GM21825 (cell line): ENCODE measurements around the gene GALNT2.

ENCODE experiments used
- ATAC-seq: cut with Tn5 transposase; IDR thresholded peaks from one replicate; pipeline ENCODE4 v1.9.1; 2021; ENCODE audit warnings: mild to moderate bottlenecking, moderate library complexity; ENCODE audit not compliant: unreplicated experiment

Gene GALNT2

DNA sequence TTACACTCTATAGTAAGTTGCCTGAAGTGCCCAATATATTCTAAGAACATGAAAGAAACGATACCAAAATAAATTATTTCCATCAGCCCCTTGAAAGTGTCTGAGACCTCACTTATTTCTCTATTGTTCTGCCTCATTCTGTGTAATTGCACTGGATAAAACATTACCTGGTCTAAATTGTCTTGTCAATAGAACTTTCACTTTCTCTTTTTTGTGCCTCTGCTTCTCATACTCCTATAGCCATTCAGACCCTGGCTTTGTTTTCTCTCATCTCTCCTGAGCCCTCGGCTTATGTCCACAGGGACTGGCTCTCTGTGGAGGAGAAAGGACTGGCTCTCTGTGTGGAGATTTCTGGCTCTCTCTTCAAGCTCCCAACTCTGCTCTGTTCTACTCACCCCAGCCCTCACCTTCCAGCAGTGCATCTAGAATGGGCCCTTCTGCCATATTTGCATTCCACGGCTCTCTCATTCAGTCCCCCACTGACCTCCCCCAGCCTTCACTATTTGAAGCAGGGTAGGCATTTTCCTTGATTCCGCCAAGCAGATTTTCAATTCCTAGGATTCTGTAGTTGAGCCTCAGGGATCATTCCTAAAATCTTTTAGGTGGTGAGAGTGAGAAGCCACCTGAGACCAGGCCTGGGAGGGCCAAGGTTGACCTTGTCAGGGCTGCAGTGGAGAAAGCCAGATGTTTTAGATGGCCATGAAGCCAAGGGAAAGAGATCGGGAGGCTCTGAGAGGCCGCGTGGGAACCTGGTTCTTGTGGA, 15.9 kb upstream of the GALNT2 start:
- ATAC-seq: no peak

GRCh38 chr1:230052018-230052417, 15.0 kb upstream of the GALNT2 start:
- no peak for ATAC-seq

- ATAC-seq: no peak
Measured at GRCh38 chr1:230052665-230053064, 14.4 kb upstream of the GALNT2 start.

DNA sequence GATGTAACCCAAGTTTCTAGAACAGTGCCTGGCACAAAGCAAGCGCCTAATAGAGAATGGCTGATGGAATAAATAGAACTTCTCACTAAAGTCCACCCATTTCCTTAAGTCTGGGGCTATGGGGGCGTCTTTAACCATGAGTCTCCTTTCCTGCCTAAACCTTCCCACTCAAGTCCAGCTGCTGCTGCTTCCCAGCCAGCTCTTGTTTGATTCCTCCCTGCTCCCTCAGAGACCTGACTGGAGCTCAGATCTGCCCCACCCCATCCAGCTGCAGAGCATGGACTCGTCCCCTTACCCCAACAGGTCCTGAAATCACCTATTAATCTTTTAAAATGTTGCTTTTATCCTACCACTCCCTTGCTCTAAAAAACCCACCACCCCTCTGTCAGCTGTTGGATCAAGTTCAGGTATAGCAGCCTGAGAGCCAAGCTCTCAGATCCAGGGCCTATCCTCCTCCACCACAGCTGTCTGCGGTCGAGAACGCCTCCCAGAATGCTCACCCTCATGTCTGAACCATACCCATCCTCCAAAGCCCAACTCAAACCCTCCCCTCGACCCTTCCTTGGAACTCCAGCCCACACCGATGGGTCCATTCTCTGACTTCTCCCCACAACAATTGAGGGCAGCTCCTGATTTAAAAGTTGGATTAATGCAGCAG, 12.8 kb upstream of the GALNT2 start:
- ATAC-seq: no peak

DNA sequence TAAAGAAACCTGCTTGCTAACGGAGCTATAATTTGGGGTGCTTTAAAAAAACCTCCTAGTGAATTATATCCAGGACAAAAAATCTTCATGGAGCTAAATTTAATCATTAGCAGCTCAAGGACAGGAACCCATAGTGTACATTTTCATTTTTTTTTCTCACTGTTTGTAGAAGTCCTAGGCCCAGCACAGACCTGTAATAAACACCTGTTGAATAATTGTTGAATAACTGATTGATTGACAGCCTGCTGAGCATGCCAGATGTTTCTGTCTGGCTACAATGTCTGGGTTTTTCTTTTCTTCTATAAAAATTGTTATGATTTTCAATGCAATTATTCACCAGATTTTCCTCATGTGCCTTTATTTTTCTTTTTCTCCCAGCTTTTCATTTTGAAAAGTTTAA, 10.9 kb upstream of the GALNT2 start:
- no peak for ATAC-seq

GRCh38 chr1:230057100-230057499, 9.9 kb upstream of the GALNT2 start:
- no peak for ATAC-seq

DNA sequence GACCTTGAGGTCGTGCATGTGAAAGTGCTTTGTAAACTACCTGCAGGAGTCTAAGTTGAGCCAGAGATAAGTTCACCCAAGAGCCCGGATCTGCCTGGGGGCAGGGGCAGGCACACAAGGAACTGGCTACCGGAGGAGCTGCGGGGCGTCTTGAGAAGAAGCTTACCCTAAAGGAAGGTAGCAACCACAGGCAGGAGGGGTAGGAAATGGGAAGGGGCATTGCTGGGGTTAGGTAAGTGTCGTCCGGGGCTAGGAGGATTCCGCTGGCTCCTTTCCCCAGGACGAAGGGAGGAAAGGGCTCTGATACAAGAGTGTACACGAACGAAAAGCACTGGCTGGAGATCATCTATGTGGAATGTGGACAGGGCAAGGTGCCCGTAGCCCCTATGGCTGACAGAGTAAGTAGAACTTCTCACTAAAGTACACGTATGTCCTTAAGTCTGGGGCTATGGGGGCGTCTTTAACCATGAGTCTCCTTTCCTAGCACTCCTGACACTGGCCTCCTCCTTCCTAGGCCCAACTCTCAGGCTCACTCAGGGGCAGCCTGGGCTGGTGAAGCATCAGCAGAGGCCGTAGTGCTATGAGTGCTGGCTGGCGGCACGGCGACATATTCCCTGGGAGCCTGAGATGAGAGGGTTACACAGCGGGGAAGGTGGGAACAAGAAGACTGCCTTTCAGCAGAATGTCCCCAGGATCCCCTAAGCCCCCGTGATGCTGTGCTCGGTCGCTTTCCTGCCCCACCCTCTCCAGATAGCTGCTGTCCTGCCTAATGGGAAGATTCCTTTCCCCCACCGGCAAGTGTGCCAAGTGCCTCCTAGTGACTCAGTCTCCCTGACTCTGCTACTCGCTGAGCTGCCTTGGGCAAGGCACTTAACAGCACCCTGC, 9.1 kb upstream of the GALNT2 start:
- no peak for ATAC-seq

DNA sequence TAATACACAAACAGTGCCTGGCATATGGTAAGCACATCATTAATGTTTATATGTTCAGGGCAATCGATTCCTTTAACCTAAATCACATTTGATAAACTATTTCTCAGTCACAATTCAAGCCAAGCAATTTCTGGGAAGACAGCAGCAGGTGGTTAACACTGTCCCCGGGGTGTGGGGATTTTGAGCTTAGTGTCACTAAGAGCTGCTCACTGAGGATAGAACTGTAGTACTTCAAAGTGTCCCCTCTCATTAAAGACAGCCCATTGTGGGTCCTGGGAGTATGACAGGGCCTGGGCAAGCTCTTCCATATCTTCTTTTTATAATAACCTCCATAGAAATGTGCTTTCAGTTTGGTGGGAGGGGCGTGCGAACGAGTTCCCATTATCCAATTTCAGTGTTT, 8.4 kb upstream of the GALNT2 start:
- no peak for ATAC-seq

- ATAC-seq: no peak
Measured at GRCh38 chr1:230061801-230062200, 5.2 kb upstream of the GALNT2 start.

- no peak for ATAC-seq
Measured at GRCh38 chr1:230062521-230062920, 4.5 kb upstream of the GALNT2 start.

DNA sequence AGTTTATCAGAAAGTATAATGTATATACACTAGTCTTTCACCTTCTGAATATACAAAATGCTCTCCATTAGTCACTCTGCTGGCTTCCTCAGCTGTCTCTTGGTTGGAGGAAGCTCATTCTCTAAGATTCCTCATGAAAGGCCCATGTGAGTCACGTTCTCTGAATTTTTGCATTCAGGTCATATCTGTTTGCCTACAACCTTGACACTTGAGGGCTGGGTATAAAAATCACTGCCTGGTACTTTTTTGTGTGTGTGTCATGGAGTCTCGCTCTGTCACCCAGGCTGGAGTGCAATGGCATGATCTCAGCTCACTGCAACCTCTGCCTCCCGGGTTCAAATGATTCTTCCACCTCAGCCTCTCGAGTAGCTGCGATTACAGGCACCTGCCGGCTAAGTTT, 2.8 kb upstream of the GALNT2 start:
- ATAC-seq: no peak

DNA sequence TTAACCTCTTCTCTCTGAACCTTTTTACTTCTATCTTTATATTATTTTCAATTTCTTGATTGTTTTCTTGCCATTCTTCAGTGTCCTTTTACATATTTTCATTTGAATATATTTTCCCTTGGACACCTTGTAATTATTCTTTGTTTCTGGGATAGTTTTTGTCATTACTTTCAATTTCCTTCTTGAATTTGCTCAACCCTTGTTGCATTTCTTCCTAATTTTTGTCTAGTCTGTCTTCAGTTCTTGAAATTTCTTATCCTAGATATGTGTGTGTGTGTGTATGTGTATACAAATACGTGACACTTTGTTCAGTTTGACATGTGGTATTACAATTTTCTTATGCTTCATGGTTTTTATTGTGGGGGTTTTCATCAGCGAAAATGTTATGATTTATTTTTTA, 1.9 kb upstream of the GALNT2 start:
- ATAC-seq: no peak

- no peak for ATAC-seq
Measured at GRCh38 chr1:230065571-230065970, 1.5 kb upstream of the GALNT2 start.

- ATAC-seq: no peak
Measured at GRCh38 chr1:230066031-230066430, 1.0 kb upstream of the GALNT2 start.

- peak; percentile 10 for ATAC-seq
Measured at GRCh38 chr1:230067419-230067870, 407 bp downstream of the GALNT2 start.

DNA sequence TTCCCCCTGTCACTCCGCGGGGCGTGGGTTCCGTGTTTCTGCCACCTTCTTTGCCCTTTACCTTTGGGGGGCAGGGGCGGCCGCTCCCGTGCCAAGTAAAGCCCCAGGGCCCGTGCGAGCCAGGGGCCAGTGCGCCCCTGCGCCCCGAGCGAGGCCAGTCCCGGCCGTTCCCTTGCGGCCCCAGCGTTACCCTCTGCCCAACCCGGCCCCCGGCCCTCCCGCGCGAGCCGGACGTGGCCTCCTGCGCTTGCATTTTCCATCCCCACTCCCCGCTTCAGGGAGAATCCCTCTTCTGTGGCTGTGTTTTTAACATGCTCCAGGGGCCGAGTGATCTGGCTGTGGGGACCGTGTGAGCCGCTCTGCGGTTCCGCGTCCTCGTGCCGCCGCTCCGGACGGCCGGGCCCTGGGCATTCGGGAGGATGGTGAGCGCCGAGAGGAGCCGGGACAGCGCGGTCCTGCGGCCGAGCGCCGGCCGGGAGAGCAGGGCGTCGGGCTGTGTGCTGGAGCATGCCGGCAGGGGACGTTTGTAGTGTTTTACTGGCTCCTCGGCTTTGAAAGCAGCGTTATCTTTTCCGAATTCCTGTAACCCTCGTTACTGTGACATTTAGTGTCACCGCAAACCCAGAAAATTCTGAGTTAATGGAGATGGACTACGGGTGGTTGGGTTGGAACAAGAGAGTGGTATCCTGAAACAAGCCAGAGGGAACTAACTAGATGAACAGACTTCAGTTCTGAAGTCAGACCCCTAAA, 1.0 kb downstream of the GALNT2 start:
- no peak for ATAC-seq

DNA sequence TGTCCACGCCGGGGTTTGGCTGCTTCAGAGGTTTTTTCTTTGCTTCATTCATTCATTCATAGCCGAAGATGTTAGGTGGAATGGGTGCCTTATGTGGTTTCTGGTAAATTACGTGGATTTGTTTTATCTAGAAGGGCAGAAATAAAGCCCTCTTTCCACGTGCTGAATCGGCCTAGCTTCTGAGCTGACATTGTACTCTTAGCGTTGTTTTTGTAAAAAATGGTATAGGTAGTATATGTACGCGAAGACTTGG, 1.5 kb downstream of the GALNT2 start:
- ATAC-seq: no peak

GRCh38 chr1:230068952-230069684, 2.1 kb downstream of the GALNT2 start:
- ATAC-seq: no peak

DNA sequence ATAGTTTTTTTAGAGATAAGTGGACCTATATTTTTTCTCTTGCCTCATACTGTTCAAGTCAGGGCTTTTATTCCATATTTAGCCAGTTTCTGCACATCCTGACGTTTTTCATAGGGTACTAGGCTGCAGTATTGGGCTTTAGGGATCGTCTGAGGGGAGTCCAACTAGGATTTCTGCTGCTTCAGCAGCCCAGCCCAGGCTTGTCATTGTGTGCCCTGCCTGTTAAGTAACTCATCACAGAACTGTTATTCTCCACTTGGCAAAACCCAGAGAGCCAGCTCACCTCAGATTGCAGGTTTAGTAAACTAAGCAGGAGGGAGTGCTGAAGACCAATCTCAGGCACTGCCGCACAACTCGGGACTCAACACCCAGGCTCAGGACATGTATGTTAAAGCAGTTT, 2.8 kb downstream of the GALNT2 start:
- no peak for ATAC-seq
